ENCODE results near the gene ANO2. TPM values are rescaled to one million over a fixed set of nuclear protein-coding genes. Genes with fewer than 3 reads are reported as not detected.

The ANO2 gene
- total RNA-seq, 6 experiments from 2014 or later = 0.15 to 0.51 (median 0.25) TPM; not detected in 3

DNA sequence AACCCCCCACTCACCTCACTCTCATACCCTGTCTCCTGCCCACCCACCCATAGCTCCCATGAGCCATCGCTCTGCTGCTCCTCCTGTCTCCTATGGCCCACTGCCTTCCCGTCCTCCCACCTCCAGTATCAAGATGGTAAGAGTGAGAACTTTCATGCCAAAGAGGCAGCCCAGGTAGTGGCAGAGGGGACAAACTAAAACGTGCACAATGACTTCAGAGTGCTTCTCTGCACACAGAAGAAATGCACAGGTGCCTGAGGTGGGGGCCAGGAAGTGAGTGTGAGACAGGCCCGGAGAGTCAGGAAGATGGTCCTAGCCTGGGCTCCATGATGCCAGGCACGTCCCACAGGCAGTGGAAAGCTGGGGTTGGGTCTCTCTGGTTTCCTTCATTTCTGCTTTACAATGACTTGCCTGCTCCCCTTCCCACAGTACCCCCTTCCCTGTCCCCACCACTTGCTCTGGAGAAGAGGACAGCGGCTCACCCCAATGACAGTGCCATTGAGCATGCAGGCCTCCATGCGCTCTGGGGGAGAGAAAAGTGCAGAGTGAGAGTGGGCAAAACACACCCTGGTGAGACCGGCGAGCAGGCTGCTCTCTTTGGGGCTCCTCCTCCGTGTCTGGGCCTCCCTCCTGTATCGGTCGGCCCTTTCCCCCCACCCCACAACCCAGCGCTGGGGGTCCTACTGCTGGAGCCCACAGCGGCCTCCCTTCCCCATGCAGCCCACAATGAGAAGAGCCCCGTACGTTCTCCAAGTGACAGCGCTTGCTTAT is 22.8 kb upstream of the ANO2 start:
- H3K9me3 Mint-ChIP-seq = no peaks in the 10 kb centered on the region
- DNase-seq = no peak
- no peak overlapping the region for H3K4me3 Mint-ChIP-seq
- H3K27ac Mint-ChIP-seq = no peak overlapping the region
- no peaks in the 10 kb centered on the region for H3K36me3 Mint-ChIP-seq (ENCODE audit: low read depth)
- TF ChIP-seq, protein P1, sequence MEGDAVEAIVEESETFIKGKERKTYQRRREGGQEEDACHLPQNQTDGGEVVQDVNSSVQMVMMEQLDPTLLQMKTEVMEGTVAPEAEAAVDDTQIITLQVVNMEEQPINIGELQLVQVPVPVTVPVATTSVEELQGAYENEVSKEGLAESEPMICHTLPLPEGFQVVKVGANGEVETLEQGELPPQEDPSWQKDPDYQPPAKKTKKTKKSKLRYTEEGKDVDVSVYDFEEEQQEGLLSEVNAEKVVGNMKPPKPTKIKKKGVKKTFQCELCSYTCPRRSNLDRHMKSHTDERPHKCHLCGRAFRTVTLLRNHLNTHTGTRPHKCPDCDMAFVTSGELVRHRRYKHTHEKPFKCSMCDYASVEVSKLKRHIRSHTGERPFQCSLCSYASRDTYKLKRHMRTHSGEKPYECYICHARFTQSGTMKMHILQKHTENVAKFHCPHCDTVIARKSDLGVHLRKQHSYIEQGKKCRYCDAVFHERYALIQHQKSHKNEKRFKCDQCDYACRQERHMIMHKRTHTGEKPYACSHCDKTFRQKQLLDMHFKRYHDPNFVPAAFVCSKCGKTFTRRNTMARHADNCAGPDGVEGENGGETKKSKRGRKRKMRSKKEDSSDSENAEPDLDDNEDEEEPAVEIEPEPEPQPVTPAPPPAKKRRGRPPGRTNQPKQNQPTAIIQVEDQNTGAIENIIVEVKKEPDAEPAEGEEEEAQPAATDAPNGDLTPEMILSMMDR (IDR thresholded peaks at IDR 0.05) = no peak
- H3K27me3 Mint-ChIP-seq (ENCODE audit: insufficient read depth) = peaks cover 65% of the 10 kb centered on the region
- no peaks in the 10 kb centered on the region for H3K4me1 Mint-ChIP-seq (ENCODE audit: low read depth)

DNA sequence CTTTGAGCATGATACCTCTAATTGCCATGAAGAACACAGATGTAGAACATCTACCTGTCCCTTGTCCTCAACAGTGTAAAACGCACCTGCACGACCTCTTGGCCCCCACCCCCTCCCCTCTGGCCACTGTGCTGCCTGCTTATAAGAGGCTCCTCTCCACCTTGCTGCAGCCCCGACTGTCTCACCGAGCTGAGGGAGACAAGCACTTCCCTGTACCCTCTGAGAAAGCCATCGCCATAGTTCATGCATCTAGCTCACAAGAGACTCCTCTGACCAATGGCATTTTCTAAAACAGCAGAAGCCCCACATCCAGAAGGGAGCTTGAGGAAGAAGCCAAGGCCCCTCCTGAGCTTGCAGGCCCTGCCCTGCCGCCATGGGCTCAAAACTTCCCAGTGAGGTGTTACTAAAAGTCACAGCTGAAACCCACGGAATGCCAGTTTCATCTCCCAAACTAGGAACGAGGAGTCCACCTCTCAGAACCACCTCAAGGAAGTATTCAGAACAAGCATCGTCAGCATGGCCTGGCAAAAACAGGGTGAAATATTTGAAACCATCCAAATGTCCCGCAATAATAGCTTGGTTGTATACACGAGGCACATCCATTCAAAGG is 21.5 kb upstream of the ANO2 start:
- H3K4me3 Mint-ChIP-seq = no peak overlapping the region
- H3K4me1 Mint-ChIP-seq (ENCODE audit: low read depth) = no peaks in the 10 kb centered on the region
- DNase-seq = no peak
- peaks cover 58% of the 10 kb centered on the region for H3K27me3 Mint-ChIP-seq (ENCODE audit: insufficient read depth)
- H3K36me3 Mint-ChIP-seq (ENCODE audit: low read depth) = no peaks in the 10 kb centered on the region
- no peak overlapping the region for H3K27ac Mint-ChIP-seq
- TF ChIP-seq, protein P1 (IDR thresholded peaks at IDR 0.05) = no peak
- H3K9me3 Mint-ChIP-seq = no peaks in the 10 kb centered on the region

DNA sequence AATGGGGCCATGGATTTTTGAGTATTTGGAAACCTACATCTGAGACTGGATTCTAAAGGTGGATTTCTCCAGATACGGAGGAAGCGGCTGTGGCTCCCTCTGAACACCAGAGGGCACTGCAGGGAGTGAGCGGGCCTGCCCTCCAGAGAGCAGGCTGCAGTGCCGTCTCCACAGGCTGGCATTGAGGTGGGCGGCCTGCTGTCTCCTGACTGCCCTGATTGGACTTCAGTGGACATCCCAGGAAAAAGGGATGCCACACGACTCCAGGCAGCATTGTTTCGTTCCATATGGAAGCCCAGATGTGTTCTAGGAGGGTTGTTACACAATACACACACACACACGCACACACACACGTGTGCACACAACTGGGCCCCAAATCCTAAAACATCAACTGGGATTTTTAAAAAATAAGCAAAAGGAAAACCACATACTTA is 20.9 kb upstream of the ANO2 start:
- DNase-seq = peak; percentile 32
- Mint-ChIP-seq H3K27ac (no peak overlapping the region), H3K27me3 (ENCODE audit: insufficient read depth) (peaks cover 54% of the 10 kb centered on the region), H3K9me3 (no peaks in the 10 kb centered on the region), H3K36me3 (ENCODE audit: low read depth) (no peaks in the 10 kb centered on the region), H3K4me3 (no peak overlapping the region), H3K4me1 (ENCODE audit: low read depth) (no peaks in the 10 kb centered on the region)
- TF ChIP-seq, protein P1 (IDR thresholded peaks at IDR 0.05) = peak; percentile 86

DNA sequence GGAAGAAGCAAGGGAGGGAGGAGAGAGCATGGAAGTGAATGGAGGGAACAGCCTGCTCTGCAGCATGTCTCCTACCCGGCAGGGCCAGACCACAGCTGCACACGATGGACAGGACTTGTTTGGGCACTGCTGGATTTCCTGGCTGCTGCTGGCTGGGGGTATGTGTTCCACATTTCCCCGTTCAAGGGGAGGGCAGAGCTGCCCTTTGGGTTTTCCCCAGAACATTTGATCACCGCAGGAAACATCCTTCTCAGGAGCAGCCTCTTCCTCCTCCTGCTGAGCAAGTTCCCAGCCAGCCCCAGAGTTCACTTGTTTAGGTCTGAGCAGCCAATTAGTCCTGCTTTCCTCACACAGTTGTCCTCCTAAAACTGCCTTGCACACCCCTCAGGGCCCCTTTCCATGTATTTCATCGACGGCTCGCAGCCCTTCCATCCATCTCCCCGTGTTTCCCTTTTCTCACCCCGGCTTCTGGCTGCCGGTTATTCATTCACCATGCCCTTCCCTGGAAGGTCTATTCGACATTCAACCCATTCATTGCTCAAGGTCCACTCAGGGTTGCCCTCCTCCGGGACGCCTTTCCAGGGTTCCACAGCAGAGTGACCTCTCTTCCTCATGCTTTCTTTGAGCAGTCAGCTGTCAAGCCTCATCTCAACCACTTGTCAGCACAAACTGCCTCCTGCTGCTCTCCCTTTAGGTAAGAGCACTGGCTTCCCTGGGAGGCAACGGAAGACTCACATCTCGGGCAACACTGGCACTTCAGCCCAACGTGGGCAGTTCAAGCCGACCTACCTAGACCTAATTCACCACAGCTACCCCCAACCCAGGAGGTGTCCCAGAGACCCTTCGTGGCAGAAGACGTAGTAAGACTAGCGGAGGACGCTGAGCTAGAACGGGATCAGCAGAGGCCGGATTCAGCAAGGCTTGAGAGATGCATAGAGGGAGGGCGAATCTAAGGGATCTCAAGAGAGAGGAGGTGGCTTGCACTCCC is 20.1 kb upstream of the ANO2 start:
- Mint-ChIP-seq H3K27me3 (ENCODE audit: insufficient read depth) (peaks cover 47% of the 10 kb centered on the region), H3K9me3 (no peaks in the 10 kb centered on the region), H3K27ac (no peak overlapping the region), H3K4me1 (ENCODE audit: low read depth) (no peaks in the 10 kb centered on the region), H3K4me3 (no peak overlapping the region), H3K36me3 (ENCODE audit: low read depth) (no peaks in the 10 kb centered on the region)
- TF ChIP-seq, protein P1 (IDR thresholded peaks at IDR 0.05) = no peak
- DNase-seq = no peak

DNA sequence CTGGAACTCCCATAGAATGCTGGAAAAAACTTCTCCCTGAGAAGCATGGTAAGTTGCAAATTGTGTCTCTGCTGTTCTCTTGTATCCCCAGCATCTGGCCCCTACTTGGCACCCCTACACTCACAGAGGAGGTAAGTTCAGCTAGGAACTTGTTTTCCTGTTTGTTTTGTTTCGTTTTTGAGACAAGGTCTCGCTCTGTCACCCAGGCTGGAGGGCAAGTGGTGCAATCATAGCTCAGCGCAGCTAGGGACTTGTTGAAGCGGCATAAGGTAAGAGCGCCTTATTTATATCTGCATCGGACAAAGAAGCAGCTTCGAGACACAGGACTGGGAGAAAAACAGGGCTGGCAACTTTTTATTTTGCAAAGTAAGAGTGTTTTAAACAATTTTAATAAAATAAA is 18.5 kb upstream of the ANO2 start:
- H3K36me3 Mint-ChIP-seq (ENCODE audit: low read depth) = no peaks in the 10 kb centered on the region
- TF ChIP-seq, protein P1 (IDR thresholded peaks at IDR 0.05) = no peak
- H3K4me3 Mint-ChIP-seq = peak overlapping the region; percentile 29; the same call in 1 of the 2 replicates
- no peak for DNase-seq
- no peaks in the 10 kb centered on the region for H3K9me3 Mint-ChIP-seq
- peaks cover 38% of the 10 kb centered on the region for H3K27me3 Mint-ChIP-seq (ENCODE audit: insufficient read depth)
- H3K4me1 Mint-ChIP-seq (ENCODE audit: low read depth) = no peaks in the 10 kb centered on the region
- H3K27ac Mint-ChIP-seq = no peak overlapping the region

Data from HFFc6 (cell line).